H1 (cell line): Measurements from ENCODE around the gene CTDSP1. TPM values are rescaled to one million over a fixed set of nuclear protein-coding genes. Genes with fewer than 3 reads are reported as not detected.

ENCODE experiments used
- BCL11A ChIP-seq, 2 experiments: IDR thresholded peaks; one replicate each; pipeline ENCODE4 v1.6.1; 2011; ENCODE audit warnings: low read depth in 2 of 2, low read length in 2 of 2, mild to moderate bottlenecking in 2 of 2
- CEBPB ChIP-seq: IDR thresholded peaks from 2 replicates; pipeline ENCODE4 v1.6.1; 2012; ENCODE audit warnings: low read depth, low read length
- KDM5A ChIP-seq: fragments of 200-600 bp; IDR thresholded peaks from 2 replicates; pipeline ENCODE4 v1.7.1; 2012; ENCODE audit warnings: mild to moderate bottlenecking, low read length, inconsistent platforms, mixed read lengths
- RAD21 ChIP-seq, 2 experiments: IDR thresholded peaks in 1 of 2; conservative IDR thresholded peaks in 1 of 2; 2 replicates each; pipeline ENCODE4 v1.6.1; 2011; ENCODE audit warnings: low read depth in 2 of 2, low read length in 2 of 2, improper control_type of control experiment in 1 of 2, inconsistent platforms in 1 of 2, mild to moderate bottlenecking in 1 of 2, moderate library complexity in 1 of 2
- RFX5 ChIP-seq: IDR thresholded peaks from 2 replicates; pipeline ENCODE4 v1.6.1; 2011; ENCODE audit warnings: low read depth, low read length, improper control_type of control experiment, borderline replicate concordance
- SP4 ChIP-seq: IDR thresholded peaks from 2 replicates; pipeline ENCODE4 v1.6.1; 2012; ENCODE audit warnings: low read length, inconsistent platforms
- polyA plus RNA-seq, 7 experiments: library from polyadenylated mRNA; depleted of rRNA in 3 of 7; stranded (reverse) in 5 of 7; unstranded in 2 of 7; fragments of >200 nt in 5 of 7; fragments of 200-250 nt in 2 of 7; gene quantifications; 1 replicate in 5 of 7; 2 replicates in 1 of 7; 4 replicates in 1 of 7; pipeline versions ENCODE4 v1.2.1 to v1.2.3, GENCODE V29; 2011 to 2013; ENCODE audit warnings: missing spikeins in 2 of 7, mixed read lengths in 2 of 7
- total RNA-seq: library from RNA; stranded (reverse); fragmentation: NEBNext Ultra II Directional; extraction: Animal tissue kit (Norgen Biotek cat#: 25700); gene quantifications from 2 replicates; pipeline ENCODE4 v1.2.1, GENCODE V29; 2021

CTDSP1 gene
- total and polyA plus RNA-seq, 2 of the 8 experiments (the other 6 are each of a cell fraction or from before 2014, with no cell fraction given), result 20.3 to 35.2 TPM

DNA sequence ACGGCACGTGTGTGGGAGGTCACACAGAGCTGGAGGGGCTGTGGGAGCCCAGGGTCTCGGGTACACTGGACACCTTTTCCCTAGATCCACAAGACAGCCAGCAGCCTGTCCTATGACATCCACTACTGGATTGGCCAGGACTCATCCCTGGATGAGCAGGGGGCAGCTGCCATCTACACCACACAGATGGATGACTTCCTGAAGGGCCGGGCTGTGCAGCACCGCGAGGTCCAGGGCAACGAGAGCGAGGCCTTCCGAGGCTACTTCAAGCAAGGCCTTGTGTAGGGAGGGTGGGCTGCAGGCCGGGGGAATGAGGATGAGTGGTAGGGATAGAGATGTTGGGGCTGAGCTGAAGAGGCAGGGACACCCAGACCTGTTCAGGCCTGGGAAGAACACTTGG lies 25.9 kb downstream of the CTDSP1 start (continued):
- TF ChIP-seq RAD21 (IDR thresholded peaks at IDR 0.05 in 1 of 2, conservative IDR thresholded peaks at IDR 0.05 in 1 of 2; ENCODE audit: low read depth in 2 of 2, low read length in 2 of 2) (no peak), SP4 (no peak), RFX5 (no peak), KDM5A (no peak), BCL11A (IDR thresholded peaks at IDR 0.05; ENCODE audit: low read depth in 2 of 2, low read length in 2 of 2) (no peak), CEBPB (no peak)
